ENCODE data around the gene IFFO2.

IFFO2 gene

GRCh38 chr1:18907021-18907916 is 49.2 kb downstream of the IFFO2 start:
- DNase-seq (ENCODE audit: low read depth) = peak; percentile 70
- no peak overlapping the region for H3K4me3 ChIP-seq (ENCODE audit: low read depth, low read length)
- TF ChIP-seq CTCF (IDR thresholded peaks at IDR 0.05; ENCODE audit: insufficient read depth, low read depth, low read length, missing control alignments) = peak; percentile 64

- TF ChIP-seq CTCF (IDR thresholded peaks at IDR 0.05; ENCODE audit: insufficient read depth, low read depth, low read length, missing control alignments) = no peak
- DNase-seq (ENCODE audit: low read depth) = no peak
- peak overlapping the region; percentile 79 for H3K4me3 ChIP-seq (ENCODE audit: low read depth, low read length)
Observed at GRCh38 chr1:18903291-18903756, 53.2 kb downstream of the IFFO2 start.

- DNase-seq (ENCODE audit: low read depth) = peak; percentile 98
- H3K4me3 ChIP-seq (ENCODE audit: low read depth, low read length) = peak within 1 kb of the TSS; percentile 79
- no peak for TF ChIP-seq CTCF (IDR thresholded peaks at IDR 0.05; ENCODE audit: insufficient read depth, low read depth, low read length, missing control alignments)
Observed at GRCh38 chr1:18902523-18903290, 53.8 kb downstream of the IFFO2 start, which contains the start of gene ALDH4A1. Gene ALDH4A1 (minus strand): TSS chr1:18902555. CDS start chr1:18902523, 32 bp downstream.

- DNase-seq (ENCODE audit: low read depth) = peak; percentile 19
- no peak for TF ChIP-seq CTCF (IDR thresholded peaks at IDR 0.05; ENCODE audit: insufficient read depth, low read depth, low read length, missing control alignments)
- peak overlapping the region; percentile 79 for H3K4me3 ChIP-seq (ENCODE audit: low read depth, low read length)
Observed at GRCh38 chr1:18901952-18902522, 54.4 kb downstream of the IFFO2 start.

GRCh38 chr1:18901147-18901951 is 55.1 kb downstream of the IFFO2 start:
- peak overlapping the region; percentile 79 for H3K4me3 ChIP-seq (ENCODE audit: low read depth, low read length)
- DNase-seq (ENCODE audit: low read depth) = no peak
- TF ChIP-seq CTCF (IDR thresholded peaks at IDR 0.05; ENCODE audit: insufficient read depth, low read depth, low read length, missing control alignments) = no peak

- TF ChIP-seq CTCF (IDR thresholded peaks at IDR 0.05; ENCODE audit: insufficient read depth, low read depth, low read length, missing control alignments) = no peak
- no peak overlapping the region for H3K4me3 ChIP-seq (ENCODE audit: low read depth, low read length)
- no peak for DNase-seq (ENCODE audit: low read depth)
Observed at GRCh38 chr1:18900303-18900841, 56.1 kb downstream of the IFFO2 start.
